GM20431 (cell line): ENCODE results near the gene IDUA.
"Not testable (repeated sequence)": the region's sequence is repeated elsewhere in the genome, so short reads cannot be mapped to it uniquely, and the experiment has no call there.

Experiments
- in situ Hi-C: fragments of 300-500 bp; cut with MseI, MboI; formaldehyde crosslinking; loops from one replicate; pipeline ENCODE4 v1.15.0; 2020; ENCODE audit warnings: low sequenced_read_pairs; ENCODE audit not compliant: unreplicated experiment

Gene IDUA

GRCh38 chr4:1041936-1042330, 55.1 kb downstream of the IDUA start:
- in situ Hi-C loops: no loop called here

- in situ Hi-C loops: no loop called here
Observed at GRCh38 chr4:1042352-1043055, 55.7 kb downstream of the IDUA start.

GRCh38 chr4:1043162-1043561, 56.3 kb downstream of the IDUA start:
- in situ Hi-C loops: no loop called here

GRCh38 chr4:1043651-1044468, 57.0 kb downstream of the IDUA start:
- in situ Hi-C loops: no loop called here

- in situ Hi-C loops: no loop called here
Observed at GRCh38 chr4:1044469-1045192, 57.8 kb downstream of the IDUA start.

- in situ Hi-C loops: no loop called here
Observed at GRCh38 chr4:1045193-1045594, 58.4 kb downstream of the IDUA start.

GRCh38 chr4:1045595-1046201, 58.9 kb downstream of the IDUA start:
- in situ Hi-C loops: no loop called here

GRCh38 chr4:1046581-1047011, 59.8 kb downstream of the IDUA start:
- in situ Hi-C loops: not testable (repeated sequence)

GRCh38 chr4:1047106-1047975, 60.5 kb downstream of the IDUA start:
- in situ Hi-C loops: no loop called here

GRCh38 chr4:1047976-1048772, 61.3 kb downstream of the IDUA start:
- in situ Hi-C loops: no loop called here

- in situ Hi-C loops: no loop called here
Observed at GRCh38 chr4:1048773-1049590, 62.1 kb downstream of the IDUA start.

GRCh38 chr4:1049591-1049905, 62.7 kb downstream of the IDUA start:
- in situ Hi-C loops: no loop called here

- in situ Hi-C loops: no loop called here
Observed at GRCh38 chr4:1050486-1051213, 63.8 kb downstream of the IDUA start.

GRCh38 chr4:1051472-1051871, 64.6 kb downstream of the IDUA start:
- in situ Hi-C loops: no loop called here

- in situ Hi-C loops: no loop called here
Observed at GRCh38 chr4:1052231-1052671, 65.4 kb downstream of the IDUA start.

GRCh38 chr4:1053080-1053661, 66.3 kb downstream of the IDUA start:
- in situ Hi-C loops: no loop called here

- in situ Hi-C loops: not testable (repeated sequence)
Observed at GRCh38 chr4:1053891-1054290, 67.0 kb downstream of the IDUA start.
